DOHH2 (cell line): ENCODE measurements around the gene CCDC85C.

Experiments used
- CTCF ChIP-seq: fragments of 200-600 bp; sonication (generic); IDR thresholded peaks from one replicate; pipeline ENCODE4 v1.5.1; 2014; ENCODE audit warnings: antibody characterized with exemption, mild to moderate bottlenecking, low read depth, low read length; ENCODE audit not compliant: poor library complexity, severe bottlenecking
- EZH2phosphoT487 ChIP-seq: fragments of 200-600 bp; sonication (generic); IDR thresholded peaks from 2 replicates; pipeline ENCODE4 v1.6.1; 2017; ENCODE audit warnings: borderline replicate concordance, mild to moderate bottlenecking, antibody characterized with exemption, low read length, moderate library complexity, mixed read lengths

- TF ChIP-seq CTCF, result no peak
- no peak for TF ChIP-seq EZH2phosphoT487
These were observed 130.5 kb downstream of the CCDC85C start for GRCh38 chr14:99473458-99473857.
